GM12878 (cell line): ENCODE results near the gene ABHD14A. TPM values are rescaled to one million over a fixed set of nuclear protein-coding genes. Genes with fewer than 3 reads are reported as not detected.

ENCODE experiments used
- EP300 ChIP-seq, 2 experiments: fragments of 150-350 bp in 1 of 2; IDR thresholded peaks; 2 replicates each; pipeline ENCODE4 v1.6.1; 2011 to 2012; ENCODE audit warnings: low read depth in 2 of 2, low read length in 2 of 2, borderline replicate concordance in 1 of 2, improper control_type of control experiment in 1 of 2, inconsistent platforms in 1 of 2; ENCODE audit not compliant: control insufficient read depth in 1 of 2
- EZH2 ChIP-seq: IDR thresholded peaks from 2 replicates; pipeline ENCODE4 v1.6.1; 2012; ENCODE audit warnings: low read depth, mild to moderate bottlenecking, control low read depth, inconsistent platforms, low read length, borderline replicate concordance; ENCODE audit not compliant: control insufficient read depth
- GATAD2B ChIP-seq: fragments of 450-650 bp; conservative IDR thresholded peaks from 2 replicates; pipeline ENCODE4 v1.6.1; 2017; ENCODE audit warnings: low read depth, mild to moderate bottlenecking, moderate library complexity
- KAT2A ChIP-seq: conservative IDR thresholded peaks from 2 replicates; pipeline ENCODE4 v1.6.1; 2011; ENCODE audit warnings: low read depth, low read length; ENCODE audit not compliant: control insufficient read depth
- KDM1A ChIP-seq: fragments of 200-600 bp; sonication (generic); IDR thresholded peaks from 2 replicates; pipeline ENCODE4 v1.6.1; 2016; ENCODE audit warnings: borderline replicate concordance
- LARP7 ChIP-seq: fragments of 450-650 bp; IDR thresholded peaks from 2 replicates; pipeline ENCODE4 v1.6.1; 2017; ENCODE audit warnings: mild to moderate bottlenecking
- PML ChIP-seq: IDR thresholded peaks from 2 replicates; pipeline ENCODE4 v1.6.1; 2012; ENCODE audit warnings: low read length, inconsistent platforms
- RAD21 ChIP-seq: IDR thresholded peaks from 2 replicates; pipeline ENCODE4 v1.6.1; 2011; ENCODE audit warnings: mild to moderate bottlenecking, low read depth, low read length, moderate library complexity; ENCODE audit not compliant: insufficient read depth
- RBBP5 ChIP-seq: fragments of 200-600 bp; sonication (generic); conservative IDR thresholded peaks from 2 replicates; pipeline ENCODE4 v1.6.1; 2016
- SMARCA5 ChIP-seq: fragments of 450-650 bp; IDR thresholded peaks from 2 replicates; pipeline ENCODE4 v1.6.1; 2017; ENCODE audit warnings: mild to moderate bottlenecking
- SMC3 ChIP-seq: IDR thresholded peaks from 2 replicates; pipeline ENCODE4 v1.6.1; 2011; ENCODE audit warnings: low read length, improper control_type of control experiment, borderline replicate concordance
- SREBF2 ChIP-seq: IDR thresholded peaks from 2 replicates; pipeline ENCODE4 v1.6.1; 2012; ENCODE audit warnings: mild to moderate bottlenecking, low read length
- SUZ12 ChIP-seq: fragments of 200-600 bp; sonication (generic); IDR thresholded peaks from one replicate; pipeline ENCODE4 v1.6.1; 2018; ENCODE audit warnings: antibody characterized with exemption, mild to moderate bottlenecking; ENCODE audit not compliant: unreplicated experiment
- ZNF217 ChIP-seq: fragments of 450-650 bp; IDR thresholded peaks from 2 replicates; pipeline ENCODE4 v1.6.1; 2017; ENCODE audit warnings: antibody characterized with exemption, mild to moderate bottlenecking
- polyA plus RNA-seq, 11 experiments: library from polyadenylated mRNA; depleted of rRNA in 4 of 11; unstranded in 6 of 11; stranded (reverse) in 5 of 11; fragments of >200 nt; fragmentation: Nextera tagmentation in 4 of 11; fragmentation: Illumina TruSeq in 1 of 11; extraction: Ambion mirVana in 4 of 11; extraction: Trizol in 1 of 11; gene quantifications; 1 replicate in 1 of 11; 2 replicates in 10 of 11; pipeline versions ENCODE4 v1.2.1 to v1.2.3, GENCODE V29; 2011 to 2016; ENCODE audit warnings: inconsistent platforms in 2 of 11, missing spikeins in 2 of 11, low read depth in 1 of 11
- total RNA-seq, 4 experiments: library from RNA; depleted of rRNA in 3 of 4; stranded (reverse); fragments of >200 nt in 3 of 4; fragmentation: Illumina TruSeq in 1 of 4; extraction: Trizol in 1 of 4; gene quantifications; 2 replicates each; pipeline versions ENCODE4 v1.2.1 to v1.2.3, GENCODE V29; 2013 to 2021
- TF ChIP-seq, protein P1 (sequence below): IDR thresholded peaks from 2 replicates; pipeline ENCODE4 v1.6.1; 2011; ENCODE audit warnings: low read depth, mild to moderate bottlenecking, low read length, moderate library complexity, borderline replicate concordance; ENCODE audit errors: extremely low read depth
- TF ChIP-seq, protein P2 (sequence below): fragments of 450-650 bp; IDR thresholded peaks from 2 replicates; pipeline ENCODE4 v1.6.1; 2018; ENCODE audit warnings: borderline replicate concordance, mild to moderate bottlenecking; ENCODE audit not compliant: partially characterized antibody
- TF ChIP-seq, protein P3 (sequence below): fragments of 450-650 bp; formaldehyde crosslinking; IDR thresholded peaks from 2 replicates; pipeline ENCODE4 v1.4.0; 2020; ENCODE audit warnings: mild to moderate bottlenecking, moderate library complexity
- TF ChIP-seq, protein P4 (sequence below): fragments of 450-650 bp; IDR thresholded peaks from 2 replicates; pipeline ENCODE4 v1.6.1; 2016; ENCODE audit warnings: mild to moderate bottlenecking
- TF ChIP-seq, protein P5 (sequence below): fragments of 450-650 bp; IDR thresholded peaks from 2 replicates; pipeline ENCODE4 v1.6.1; 2017; ENCODE audit warnings: borderline replicate concordance
- TF ChIP-seq, protein P6 (sequence below): IDR thresholded peaks from 2 replicates; pipeline ENCODE4 v1.6.1; 2011; ENCODE audit warnings: borderline replicate concordance, low read depth, mild to moderate bottlenecking, moderate library complexity, mixed read lengths, low read length; ENCODE audit not compliant: insufficient read depth; ENCODE audit errors: extremely low read length

ABHD14A gene
- total and polyA plus RNA-seq, 10 of the 15 experiments (the other 5 are each of a cell fraction or from before 2014, with no cell fraction given) = 1.2 to 27.0 (median 7.9) TPM

DNA sequence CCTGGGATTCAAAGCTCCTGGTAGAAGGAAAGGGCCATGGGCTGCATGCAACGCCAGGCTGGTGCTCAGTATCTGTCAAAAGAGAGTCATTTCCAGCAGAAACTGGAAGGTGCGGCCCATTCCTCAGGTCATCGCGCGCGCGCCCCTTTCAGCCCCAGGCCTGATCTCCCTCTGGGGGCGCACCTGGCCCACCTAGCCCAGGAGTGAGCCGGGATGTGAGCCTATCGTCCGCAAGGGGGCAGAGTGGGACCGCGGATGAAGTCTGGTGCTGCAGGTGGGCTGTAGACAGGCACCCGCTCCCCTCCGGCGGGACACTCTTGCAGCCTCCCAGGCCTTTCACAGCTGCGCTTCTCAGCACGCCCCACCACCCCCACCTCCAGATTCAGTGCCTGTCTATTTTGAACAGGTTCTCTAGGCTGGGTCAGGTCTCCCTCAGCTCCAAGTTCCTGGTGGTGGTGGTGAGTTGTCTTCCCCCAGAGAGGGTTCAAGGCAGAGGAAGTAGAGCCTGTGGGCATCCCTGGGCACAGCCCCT, 26.6 kb downstream of the ABHD14A start (continued):
- TF ChIP-seq, protein P1, sequence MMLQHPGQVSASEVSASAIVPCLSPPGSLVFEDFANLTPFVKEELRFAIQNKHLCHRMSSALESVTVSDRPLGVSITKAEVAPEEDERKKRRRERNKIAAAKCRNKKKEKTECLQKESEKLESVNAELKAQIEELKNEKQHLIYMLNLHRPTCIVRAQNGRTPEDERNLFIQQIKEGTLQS = no peak
- peak; percentile 66; the same call in 1 of the 2 replicates for TF ChIP-seq LARP7
- no peak for TF ChIP-seq EP300 (IDR thresholded peaks at IDR 0.05; ENCODE audit: borderline replicate concordance in 1 of 2, control insufficient read depth in 1 of 2, low read depth in 2 of 2, low read length in 2 of 2)
- no peak for TF ChIP-seq EZH2
- TF ChIP-seq SMC3 = peak; percentile 94
- TF ChIP-seq, protein P2, sequence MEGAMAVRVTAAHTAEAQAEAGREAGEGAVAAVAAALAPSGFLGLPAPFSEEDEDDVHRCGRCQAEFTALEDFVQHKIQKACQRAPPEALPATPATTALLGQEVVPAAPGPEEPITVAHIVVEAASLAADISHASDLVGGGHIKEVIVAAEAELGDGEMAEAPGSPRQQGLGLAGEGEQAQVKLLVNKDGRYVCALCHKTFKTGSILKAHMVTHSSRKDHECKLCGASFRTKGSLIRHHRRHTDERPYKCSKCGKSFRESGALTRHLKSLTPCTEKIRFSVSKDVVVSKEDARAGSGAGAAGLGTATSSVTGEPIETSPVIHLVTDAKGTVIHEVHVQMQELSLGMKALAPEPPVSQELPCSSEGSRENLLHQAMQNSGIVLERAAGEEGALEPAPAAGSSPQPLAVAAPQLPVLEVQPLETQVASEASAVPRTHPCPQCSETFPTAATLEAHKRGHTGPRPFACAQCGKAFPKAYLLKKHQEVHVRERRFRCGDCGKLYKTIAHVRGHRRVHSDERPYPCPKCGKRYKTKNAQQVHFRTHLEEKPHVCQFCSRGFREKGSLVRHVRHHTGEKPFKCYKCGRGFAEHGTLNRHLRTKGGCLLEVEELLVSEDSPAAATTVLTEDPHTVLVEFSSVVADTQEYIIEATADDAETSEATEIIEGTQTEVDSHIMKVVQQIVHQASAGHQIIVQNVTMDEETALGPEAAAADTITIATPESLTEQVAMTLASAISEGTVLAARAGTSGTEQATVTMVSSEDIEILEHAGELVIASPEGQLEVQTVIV = no peak
- peak; percentile 93 for TF ChIP-seq SMARCA5
- TF ChIP-seq, protein P3, sequence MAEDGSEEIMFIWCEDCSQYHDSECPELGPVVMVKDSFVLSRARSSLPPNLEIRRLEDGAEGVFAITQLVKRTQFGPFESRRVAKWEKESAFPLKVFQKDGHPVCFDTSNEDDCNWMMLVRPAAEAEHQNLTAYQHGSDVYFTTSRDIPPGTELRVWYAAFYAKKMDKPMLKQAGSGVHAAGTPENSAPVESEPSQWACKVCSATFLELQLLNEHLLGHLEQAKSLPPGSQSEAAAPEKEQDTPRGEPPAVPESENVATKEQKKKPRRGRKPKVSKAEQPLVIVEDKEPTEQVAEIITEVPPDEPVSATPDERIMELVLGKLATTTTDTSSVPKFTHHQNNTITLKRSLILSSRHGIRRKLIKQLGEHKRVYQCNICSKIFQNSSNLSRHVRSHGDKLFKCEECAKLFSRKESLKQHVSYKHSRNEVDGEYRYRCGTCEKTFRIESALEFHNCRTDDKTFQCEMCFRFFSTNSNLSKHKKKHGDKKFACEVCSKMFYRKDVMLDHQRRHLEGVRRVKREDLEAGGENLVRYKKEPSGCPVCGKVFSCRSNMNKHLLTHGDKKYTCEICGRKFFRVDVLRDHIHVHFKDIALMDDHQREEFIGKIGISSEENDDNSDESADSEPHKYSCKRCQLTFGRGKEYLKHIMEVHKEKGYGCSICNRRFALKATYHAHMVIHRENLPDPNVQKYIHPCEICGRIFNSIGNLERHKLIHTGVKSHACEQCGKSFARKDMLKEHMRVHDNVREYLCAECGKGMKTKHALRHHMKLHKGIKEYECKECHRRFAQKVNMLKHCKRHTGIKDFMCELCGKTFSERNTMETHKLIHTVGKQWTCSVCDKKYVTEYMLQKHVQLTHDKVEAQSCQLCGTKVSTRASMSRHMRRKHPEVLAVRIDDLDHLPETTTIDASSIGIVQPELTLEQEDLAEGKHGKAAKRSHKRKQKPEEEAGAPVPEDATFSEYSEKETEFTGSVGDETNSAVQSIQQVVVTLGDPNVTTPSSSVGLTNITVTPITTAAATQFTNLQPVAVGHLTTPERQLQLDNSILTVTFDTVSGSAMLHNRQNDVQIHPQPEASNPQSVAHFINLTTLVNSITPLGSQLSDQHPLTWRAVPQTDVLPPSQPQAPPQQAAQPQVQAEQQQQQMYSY = no peak
- TF ChIP-seq, protein P4, sequence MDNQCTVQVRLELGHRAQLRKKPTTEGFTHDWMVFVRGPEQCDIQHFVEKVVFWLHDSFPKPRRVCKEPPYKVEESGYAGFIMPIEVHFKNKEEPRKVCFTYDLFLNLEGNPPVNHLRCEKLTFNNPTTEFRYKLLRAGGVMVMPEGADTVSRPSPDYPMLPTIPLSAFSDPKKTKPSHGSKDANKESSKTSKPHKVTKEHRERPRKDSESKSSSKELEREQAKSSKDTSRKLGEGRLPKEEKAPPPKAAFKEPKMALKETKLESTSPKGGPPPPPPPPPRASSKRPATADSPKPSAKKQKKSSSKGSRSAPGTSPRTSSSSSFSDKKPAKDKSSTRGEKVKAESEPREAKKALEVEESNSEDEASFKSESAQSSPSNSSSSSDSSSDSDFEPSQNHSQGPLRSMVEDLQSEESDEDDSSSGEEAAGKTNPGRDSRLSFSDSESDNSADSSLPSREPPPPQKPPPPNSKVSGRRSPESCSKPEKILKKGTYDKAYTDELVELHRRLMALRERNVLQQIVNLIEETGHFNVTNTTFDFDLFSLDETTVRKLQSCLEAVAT = no peak
- no peak for TF ChIP-seq SREBF2
- peak; percentile 97 for TF ChIP-seq RAD21
- TF ChIP-seq, protein P5, sequence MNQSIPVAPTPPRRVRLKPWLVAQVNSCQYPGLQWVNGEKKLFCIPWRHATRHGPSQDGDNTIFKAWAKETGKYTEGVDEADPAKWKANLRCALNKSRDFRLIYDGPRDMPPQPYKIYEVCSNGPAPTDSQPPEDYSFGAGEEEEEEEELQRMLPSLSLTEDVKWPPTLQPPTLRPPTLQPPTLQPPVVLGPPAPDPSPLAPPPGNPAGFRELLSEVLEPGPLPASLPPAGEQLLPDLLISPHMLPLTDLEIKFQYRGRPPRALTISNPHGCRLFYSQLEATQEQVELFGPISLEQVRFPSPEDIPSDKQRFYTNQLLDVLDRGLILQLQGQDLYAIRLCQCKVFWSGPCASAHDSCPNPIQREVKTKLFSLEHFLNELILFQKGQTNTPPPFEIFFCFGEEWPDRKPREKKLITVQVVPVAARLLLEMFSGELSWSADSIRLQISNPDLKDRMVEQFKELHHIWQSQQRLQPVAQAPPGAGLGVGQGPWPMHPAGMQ = no peak
- no peak for TF ChIP-seq KDM1A
- no peak for TF ChIP-seq PML
- TF ChIP-seq ZNF217 = no peak
- TF ChIP-seq SUZ12 = no peak
- TF ChIP-seq RBBP5 = no peak
- TF ChIP-seq KAT2A = no peak
- TF ChIP-seq, protein P6, sequence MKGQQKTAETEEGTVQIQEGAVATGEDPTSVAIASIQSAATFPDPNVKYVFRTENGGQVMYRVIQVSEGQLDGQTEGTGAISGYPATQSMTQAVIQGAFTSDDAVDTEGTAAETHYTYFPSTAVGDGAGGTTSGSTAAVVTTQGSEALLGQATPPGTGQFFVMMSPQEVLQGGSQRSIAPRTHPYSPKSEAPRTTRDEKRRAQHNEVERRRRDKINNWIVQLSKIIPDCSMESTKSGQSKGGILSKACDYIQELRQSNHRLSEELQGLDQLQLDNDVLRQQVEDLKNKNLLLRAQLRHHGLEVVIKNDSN = no peak
- TF ChIP-seq GATAD2B = peak; percentile 38
